T47D (cell line): ENCODE data around the gene PGM3.

Source experiments
- DNase-seq, 2 experiments: peaks; one replicate each; pipeline versions ENCODE4 v3.0.0 to v3.0.0-alpha.2; 2011 to 2012; ENCODE audit warnings: low read depth in 1 of 2, low spot score in 1 of 2
- JUND ChIP-seq: IDR thresholded peaks from 2 replicates; pipeline ENCODE4 v1.6.1; 2012; ENCODE audit warnings: low read depth
- in situ Hi-C: cut with HindIII; loops from 2 replicates; pipeline ENCODE4 v1.10.0; 2016; ENCODE audit warnings: low sequenced_read_pairs, low pct_unique_long_range_greater_than_20kb

PGM3 gene

DNA sequence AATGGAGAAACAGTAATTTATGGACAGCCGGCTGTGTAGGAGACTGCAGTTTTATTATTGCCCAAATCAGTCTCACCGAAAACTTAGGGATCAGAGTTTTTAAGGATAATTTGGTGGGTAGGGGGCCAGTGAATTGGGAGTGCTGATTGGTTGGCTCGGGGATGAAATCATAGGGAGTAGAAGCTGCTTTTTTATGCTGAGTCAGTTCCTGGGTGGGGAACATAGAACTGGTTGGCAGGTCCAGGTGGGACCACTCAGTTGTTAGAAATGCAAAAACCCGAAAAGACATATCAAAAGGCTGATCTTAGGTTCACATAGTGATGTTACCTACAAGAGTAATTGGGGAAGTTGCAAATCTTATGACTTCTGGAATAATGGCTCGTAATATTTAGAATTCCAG is 66.3 kb downstream of the PGM3 start:
- no peak for TF ChIP-seq JUND
- DNase-seq = no peak
- in situ Hi-C loops = no loop called here

DNA sequence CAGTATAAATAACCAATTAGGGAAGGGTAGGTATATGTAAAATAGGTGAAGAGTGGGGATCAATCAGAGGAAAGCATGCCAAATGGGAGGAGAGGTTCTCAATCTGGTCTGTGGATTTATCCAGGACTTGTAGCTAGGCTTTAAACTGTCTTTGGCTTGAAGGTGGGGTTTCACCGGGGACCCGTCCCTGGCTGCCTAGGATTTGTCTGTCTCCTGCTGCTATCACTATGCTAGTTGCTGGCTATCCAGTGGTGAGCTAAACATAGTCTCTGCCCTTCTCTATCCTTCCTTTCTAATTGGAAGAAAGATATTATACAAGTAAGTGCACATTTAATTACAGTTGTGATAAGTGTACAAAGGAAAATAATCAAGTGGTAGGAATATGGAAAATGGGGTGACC is 66.8 kb downstream of the PGM3 start:
- no peak for TF ChIP-seq JUND
- no peak for DNase-seq
- in situ Hi-C loops = no loop called here

DNA sequence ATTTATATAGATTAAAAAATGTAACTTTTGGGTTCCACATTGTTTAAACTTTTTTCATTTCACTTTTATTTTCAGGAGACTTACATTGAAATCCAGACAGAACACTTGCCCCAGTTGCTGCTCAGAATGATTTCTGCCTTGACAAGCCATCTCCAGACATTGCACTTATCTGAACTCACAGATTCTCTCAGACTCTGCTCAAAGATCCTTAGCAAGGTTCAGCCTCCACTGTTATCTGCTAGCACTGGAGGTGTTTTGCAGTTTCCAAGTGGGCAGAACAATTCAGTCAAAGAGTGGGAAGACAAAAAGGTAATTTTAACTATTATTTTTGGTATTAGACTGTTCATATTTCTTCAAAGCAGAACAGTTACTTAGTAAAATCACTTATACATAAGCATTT is 67.6 kb downstream of the PGM3 start:
- no peak for DNase-seq
- in situ Hi-C loops = no loop called here
- TF ChIP-seq JUND = no peak

DNA sequence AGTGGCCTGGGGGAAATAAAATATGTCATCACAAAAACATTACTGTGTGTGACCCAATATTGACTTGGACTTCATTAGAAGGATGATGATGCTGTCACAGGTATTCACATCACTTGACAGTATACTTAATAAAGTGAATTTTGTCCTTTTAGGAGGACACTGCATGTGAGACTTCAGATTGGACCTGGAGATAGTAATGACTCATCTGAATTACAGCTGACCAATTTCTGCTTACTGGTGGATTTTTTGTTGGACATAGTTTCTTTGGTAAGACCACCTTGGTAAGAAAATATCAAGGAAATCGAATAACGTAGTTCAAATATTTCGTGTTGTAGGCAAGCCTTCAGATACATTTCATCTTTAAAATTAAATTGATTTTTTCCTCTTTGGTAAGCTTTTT is 68.5 kb downstream of the PGM3 start:
- in situ Hi-C loops = no loop called here
- TF ChIP-seq JUND = no peak
- no peak for DNase-seq

DNA sequence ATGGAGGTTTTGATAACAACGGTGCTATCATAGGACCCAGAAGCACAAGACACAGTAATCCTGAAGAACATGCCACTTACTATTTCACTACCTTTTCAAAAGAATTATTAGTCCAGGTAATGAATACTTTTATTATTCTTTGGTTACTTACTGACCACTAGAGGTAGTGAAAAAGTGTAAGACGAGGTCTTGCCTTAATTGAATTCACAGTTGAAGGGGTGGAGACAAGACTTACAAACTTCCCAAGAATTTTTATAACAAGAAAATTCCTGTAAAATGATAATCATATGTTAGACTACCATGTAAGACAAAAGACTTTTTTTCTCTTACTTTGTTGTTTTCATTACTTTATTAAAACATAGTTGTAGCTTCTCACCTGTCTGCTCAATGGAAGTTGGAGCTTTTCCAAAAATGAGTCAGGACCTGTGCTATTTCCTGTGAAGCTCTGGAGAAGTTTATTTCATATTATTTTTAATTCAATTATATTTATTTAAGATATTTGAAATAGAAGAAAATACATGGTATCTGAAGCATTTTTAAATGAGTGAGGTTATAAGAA is 73.2 kb downstream of the PGM3 start:
- no peak for DNase-seq
- in situ Hi-C loops = no loop called here
- TF ChIP-seq JUND = no peak

DNA sequence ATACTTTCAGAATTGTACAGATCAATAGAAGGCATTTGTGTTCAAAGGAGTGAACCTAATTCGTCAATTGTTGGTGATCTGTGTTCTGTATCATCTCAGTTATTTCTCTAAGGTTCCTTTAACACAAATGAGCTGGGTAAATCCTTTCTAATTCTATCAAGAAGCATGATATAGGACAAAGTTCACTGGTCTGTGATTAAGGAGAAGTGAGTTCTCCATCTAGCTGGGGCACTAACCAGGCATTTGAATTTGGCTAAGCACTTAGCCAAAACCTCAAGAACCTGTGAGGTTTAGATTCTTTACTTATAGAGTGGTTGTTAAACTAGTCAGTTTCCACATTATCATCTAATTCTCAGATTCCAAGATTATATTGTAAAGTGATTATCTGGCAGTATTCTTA is 75.3 kb downstream of the PGM3 start:
- no peak for DNase-seq
- TF ChIP-seq JUND = no peak
- in situ Hi-C loops = no loop called here
